GM12892 (cell line): ENCODE results near the gene TMEM255B.

Source experiments
- POLR2A ChIP-seq: IDR thresholded peaks from 2 replicates; pipeline ENCODE4 v1.6.1; 2011; ENCODE audit warnings: low read depth, low read length, control low read depth
- POLR2AphosphoS5 ChIP-seq: IDR thresholded peaks from 2 replicates; pipeline ENCODE4 v1.6.1; 2011; ENCODE audit warnings: low read depth, low read length, control low read depth
- TAF1 ChIP-seq: IDR thresholded peaks from 2 replicates; pipeline ENCODE4 v1.6.1; 2011; ENCODE audit warnings: low read depth, mild to moderate bottlenecking, control low read depth, low read length, borderline replicate concordance

DNA sequence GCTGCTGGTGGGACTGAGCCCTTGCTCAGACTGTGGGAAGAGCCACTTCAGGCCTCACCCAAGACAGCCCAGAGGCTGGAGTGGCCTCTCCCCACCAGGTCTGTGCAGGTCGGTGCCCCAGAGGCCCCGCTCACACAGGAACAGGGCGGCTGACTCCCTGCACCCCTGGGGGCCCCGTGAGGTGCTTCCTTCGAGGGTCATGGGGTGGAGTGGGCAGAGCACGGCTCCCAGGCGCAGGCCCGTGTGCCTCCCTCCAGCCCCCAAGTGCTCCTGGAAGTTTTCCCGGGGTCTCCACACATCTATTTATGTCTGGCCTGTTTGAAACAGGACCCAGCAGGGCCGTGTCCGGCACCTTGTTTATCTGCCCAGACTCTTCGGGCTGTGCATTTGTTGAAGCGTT is 9.5 kb upstream of the TMEM255B start:
- TF ChIP-seq TAF1, result no peak
- no peak for TF ChIP-seq POLR2A
- TF ChIP-seq POLR2AphosphoS5, result no peak
